K562 (cell line): Measurements from ENCODE around the gene SCFD2.

Experiments used
- CTCF ChIP-seq, 3 experiments: IDR thresholded peaks in 2 of 3; conservative IDR thresholded peaks in 1 of 3; 2 replicates each; pipeline ENCODE4 v1.5.1; 2011 to 2012; ENCODE audit warnings: low read length in 3 of 3, mild to moderate bottlenecking in 3 of 3, control low read depth in 2 of 3, improper control_type of control experiment in 1 of 3, inconsistent platforms in 1 of 3, low read depth in 1 of 3, mixed read lengths in 1 of 3, moderate library complexity in 1 of 3; ENCODE audit not compliant: insufficient read depth in 2 of 3
- MAZ ChIP-seq, 2 experiments: fragments of 450-650 bp in 1 of 2; sonication (generic) in 1 of 2; formaldehyde crosslinking; IDR thresholded peaks in 1 of 2; conservative IDR thresholded peaks in 1 of 2; 2 replicates each; pipeline versions ENCODE4 v1.4.0 to v1.5.0; 2020; ENCODE audit warnings: mild to moderate bottlenecking in 1 of 2, missing genetic modification reagents in 1 of 2
- MXI1 ChIP-seq: IDR thresholded peaks from 2 replicates; pipeline ENCODE4 v1.6.1; 2011; ENCODE audit warnings: low read depth, mild to moderate bottlenecking, improper control_type of control experiment, low read length
- TBL1XR1 ChIP-seq, 2 experiments: IDR thresholded peaks; 2 replicates each; pipeline ENCODE4 v1.6.1; 2012; ENCODE audit warnings: improper control_type of control experiment in 2 of 2, low read length in 2 of 2, mild to moderate bottlenecking in 1 of 2
- TCF7 ChIP-seq: sonication (generic); IDR thresholded peaks from 2 replicates; pipeline ENCODE4 v1.6.1; 2016; ENCODE audit warnings: antibody characterized with exemption, borderline replicate concordance

- TF ChIP-seq CTCF (IDR thresholded peaks at IDR 0.05 in 2 of 3, conservative IDR thresholded peaks at IDR 0.05 in 1 of 3; ENCODE audit: insufficient read depth in 2 of 3, low read depth in 1 of 3, low read length in 3 of 3), result no peak
- no peak for TF ChIP-seq MAZ (CRISPR knock-in tag; conservative IDR thresholded peaks at IDR 0.05 in 1 of 2, IDR thresholded peaks at IDR 0.05 in 1 of 2)
- no peak for TF ChIP-seq TCF7
- TF ChIP-seq MXI1, result no peak
- TF ChIP-seq TBL1XR1 (IDR thresholded peaks at IDR 0.05; ENCODE audit: low read length in 2 of 2), result no peak
These were observed 237.6 kb downstream of the SCFD2 start for GRCh38 chr4:53128231-53128630.
